ENCODE data around the gene ITPR1.

The ITPR1 gene

DNA sequence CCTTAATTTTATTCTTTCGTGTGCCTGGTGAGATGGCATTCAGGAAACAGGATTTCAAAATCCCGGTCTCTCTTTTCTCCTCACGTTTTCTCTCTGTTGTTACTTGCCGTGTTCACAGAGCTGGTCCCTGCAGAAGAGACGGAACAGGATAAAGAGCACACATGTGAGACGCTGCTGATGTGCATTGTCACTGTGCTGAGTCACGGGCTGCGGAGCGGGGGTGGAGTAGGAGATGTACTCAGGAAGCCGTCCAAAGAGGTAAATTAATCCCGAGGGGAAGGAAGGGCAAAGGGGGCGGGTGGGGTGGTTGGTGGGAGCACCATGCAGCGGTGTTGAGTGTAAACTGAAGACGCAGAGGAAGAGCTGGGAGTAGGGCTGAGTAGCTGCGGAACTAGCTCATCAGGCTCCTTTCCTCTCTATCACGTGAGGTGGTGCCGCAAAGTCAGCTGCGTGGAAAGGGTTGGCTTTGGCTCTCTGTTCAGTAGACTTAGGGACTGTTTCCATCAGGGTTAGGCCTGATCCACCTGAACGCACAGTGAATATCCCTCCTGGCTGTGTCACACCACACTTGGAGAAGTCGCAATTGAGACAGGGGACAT is 321.3 kb downstream of the ITPR1 start:
- DNase-seq (ENCODE audit: low read depth): no peak

DNA sequence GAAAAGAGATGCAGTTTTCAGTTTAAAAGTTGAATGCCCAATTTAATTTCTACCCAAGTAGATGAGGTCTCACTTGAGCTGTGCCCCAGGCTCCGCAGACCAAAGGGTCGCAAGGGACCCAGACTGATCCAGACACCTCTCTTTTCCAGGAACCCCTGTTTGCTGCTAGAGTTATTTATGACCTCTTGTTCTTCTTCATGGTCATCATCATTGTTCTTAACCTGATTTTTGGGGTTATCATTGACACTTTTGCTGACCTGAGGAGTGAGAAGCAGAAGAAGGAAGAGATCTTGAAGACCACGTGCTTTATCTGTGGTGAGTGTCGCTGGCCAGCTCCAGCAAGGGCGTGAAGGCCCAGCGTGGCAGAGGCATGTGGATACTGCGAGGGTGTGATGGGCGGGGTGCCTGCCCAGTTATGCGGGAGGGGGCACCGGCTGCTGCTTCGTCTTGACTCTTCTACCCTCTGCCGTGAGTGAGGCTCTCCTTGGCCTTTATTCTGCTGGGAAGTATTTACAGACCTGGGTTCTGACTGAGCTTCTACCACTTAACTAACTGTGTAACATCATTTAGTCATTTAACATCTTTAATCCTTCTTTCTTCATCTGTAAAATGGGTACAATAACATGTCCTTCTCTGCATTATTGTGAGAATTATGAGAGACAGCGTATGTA is 321.9 kb downstream of the ITPR1 start:
- DNase-seq (ENCODE audit: low read depth): no peak

DNA sequence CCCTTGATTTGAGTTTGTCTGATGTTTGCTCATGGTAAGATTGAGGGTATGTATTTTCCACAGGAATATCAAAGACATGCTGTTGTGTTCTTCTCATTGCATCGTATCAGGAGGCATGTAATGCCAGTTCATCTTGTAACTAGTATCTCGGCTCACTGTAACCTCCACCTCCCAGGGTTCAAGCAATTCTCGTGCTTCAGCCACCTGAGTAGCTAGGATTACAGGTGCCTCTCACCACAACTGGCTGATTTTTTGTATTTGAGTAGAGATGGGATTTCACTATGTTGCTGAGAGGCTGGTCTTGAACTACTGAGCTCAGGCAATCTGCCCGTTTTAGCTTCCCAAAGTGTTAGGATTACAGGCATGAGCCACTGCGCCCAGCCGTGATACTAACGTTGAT is 323.2 kb downstream of the ITPR1 start:
- DNase-seq (ENCODE audit: low read depth): no peak

DNA sequence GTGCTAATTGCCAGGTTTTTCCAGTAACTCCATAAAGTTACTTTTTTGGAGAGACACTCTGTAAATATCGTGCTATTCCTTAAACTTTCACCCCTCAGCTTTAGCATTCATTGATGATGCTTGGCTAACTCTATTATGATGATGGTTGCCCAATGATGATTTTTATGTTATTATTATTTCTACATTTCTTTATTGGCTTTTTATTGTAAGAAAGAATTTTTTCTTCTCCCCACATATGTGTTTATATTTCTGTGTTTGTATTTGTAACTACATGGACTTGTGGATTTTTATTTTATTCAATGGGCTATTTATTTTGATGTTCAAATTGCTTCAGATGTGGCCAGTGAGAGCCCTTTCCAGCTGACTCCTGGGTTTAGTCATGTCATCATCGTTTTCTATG is 323.6 kb downstream of the ITPR1 start:
- no peak for DNase-seq (ENCODE audit: low read depth)

DNA sequence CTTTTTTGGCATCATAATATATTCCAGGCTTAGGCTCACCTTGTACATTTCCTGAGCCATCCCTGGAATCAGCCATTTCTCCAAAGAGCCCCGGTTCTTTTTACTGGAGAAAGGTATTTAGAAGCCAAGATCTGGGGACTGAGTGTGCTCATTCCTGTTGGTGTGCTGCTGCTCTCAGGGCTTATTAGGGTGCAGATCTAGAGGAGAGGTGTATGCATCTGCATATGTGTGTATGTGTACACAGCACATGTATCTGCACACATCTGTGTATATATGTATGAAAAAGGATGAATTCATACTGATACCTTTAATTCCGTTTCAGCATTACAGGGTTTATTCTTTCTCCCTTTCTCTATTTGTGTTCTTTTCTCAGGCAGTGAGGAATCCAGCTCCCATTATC is 324.0 kb downstream of the ITPR1 start:
- no peak for DNase-seq (ENCODE audit: low read depth)

DNA sequence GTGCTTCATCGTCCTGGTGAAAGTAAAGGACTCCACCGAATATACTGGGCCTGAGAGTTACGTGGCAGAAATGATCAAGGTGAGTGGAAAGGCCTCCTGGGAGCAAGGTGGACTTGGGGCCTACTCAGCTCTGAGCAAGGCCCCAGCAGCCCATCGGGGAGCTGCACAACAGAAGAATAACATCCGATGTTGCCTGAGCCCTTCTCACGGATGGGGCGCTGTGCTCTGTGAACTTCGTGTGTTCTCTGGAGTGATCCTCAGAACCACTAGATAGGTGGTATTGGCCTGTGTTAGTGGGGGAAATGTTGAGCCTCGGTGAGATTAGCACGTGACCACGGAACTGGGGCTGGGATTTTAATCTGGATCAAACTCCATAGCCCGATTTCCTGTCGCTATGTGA is 325.0 kb downstream of the ITPR1 start:
- DNase-seq (ENCODE audit: low read depth): no peak

DNA sequence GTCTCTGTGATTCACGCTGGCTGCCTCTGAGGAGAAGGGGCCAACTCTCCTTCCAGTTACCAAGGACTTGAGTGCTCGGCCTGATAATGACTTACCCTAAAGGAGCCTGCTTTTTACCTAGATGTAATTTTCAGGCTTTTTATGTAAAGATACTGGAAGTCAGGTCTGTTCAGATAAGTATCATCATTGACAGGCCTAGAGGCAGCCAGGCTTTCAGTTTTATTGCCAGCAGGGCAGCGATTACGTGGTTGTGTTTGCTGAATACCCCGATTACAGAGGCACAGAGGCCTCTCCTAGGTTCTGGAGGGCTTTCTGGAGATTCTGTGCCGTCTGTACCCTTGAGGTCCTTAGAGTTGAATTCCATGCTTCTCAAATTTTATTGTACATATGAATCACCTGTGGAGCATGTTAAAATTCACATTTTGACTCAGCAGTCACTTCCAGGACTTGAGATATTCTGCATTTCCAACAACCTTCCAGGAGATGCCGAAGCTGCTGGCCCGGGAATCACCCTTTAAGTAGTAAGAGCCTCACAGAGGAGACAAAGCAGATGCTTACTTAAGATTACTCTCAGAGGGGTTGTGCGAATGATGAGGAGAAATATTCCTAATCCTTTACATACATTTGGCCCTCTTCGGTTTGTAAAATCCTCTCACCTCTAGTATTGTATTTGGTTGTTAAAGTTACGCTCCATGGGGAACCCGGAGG is 326.0 kb downstream of the ITPR1 start:
- DNase-seq (ENCODE audit: low read depth): no peak

DNA sequence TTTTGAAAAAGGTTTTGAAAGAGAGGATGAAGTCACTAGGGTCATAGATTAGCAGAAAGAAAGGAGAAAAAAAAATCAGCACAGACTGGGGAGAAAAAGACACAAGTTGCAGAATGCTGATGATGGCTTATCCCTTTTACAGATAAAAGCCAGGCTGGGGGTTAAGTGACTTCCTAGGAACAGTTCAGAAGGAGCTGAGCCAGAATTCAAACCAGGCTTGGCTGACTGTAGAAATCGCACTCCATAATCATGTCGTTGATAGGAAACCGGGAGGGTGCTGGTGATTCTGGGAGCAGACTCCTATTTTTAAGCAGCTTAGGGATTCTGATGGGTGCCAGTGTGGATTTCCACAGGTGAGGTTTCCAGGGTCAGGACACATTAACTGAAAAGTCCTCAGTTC is 326.6 kb downstream of the ITPR1 start:
- no peak for DNase-seq (ENCODE audit: low read depth)

DNA sequence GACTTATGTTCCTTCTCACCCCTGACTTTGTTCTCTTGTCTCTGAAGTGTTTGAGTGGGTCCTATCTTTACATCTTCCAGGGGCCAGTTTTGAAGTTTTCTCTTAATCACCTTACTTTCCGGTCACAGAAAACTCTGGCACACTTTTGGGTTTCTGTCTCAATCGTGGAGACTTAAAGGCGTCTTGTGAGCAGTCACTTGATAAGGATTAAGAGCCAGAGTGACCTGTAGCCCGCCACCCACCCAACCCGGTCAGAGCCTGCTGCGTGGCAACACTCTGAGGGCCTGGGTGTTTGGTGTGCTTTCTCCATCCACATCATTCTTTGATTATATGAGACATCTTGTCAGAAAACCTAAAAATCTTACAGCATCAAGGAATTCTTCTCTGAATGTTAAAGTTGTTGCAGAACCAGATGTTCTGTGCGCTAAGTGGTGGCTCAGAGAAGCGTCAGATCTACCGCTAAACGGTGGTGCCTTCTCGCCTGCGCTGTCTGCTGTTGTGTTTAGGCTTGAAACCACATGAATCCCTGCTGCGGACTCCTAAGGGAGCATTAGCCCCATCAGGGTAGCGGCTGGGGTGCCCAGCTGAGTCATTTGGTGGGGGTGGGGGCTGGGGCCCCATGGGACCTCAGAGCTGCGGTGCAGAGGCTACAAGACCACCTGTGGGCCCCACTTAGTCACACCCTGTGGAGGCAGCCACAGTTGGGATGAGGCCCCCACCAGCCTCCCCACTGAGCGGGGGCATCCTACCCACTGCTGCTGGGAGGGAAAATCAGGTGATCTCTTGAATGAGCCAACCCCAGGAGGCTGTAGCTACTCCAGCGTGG is 327.4 kb downstream of the ITPR1 start:
- DNase-seq (ENCODE audit: low read depth): no peak

DNA sequence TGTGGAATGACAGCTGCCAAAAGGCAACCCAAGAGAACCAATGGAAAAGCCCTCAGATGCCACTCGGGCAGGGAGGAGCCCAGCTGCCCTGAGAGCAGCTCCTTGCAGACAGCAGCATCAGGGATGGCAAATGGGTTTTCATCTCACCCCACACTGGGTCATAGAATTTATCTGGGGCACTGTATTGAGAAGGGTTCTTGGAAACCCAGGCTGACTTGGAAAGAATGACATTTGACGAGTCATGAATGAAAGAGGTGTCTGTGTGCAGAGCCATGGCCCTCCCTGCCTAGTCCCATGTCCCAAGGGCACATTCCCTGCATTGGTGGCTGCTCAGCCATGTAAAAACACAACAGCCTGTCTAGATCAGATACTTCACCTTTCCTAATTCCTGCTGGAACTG is 328.2 kb downstream of the ITPR1 start:
- no peak for DNase-seq (ENCODE audit: low read depth)

DNA sequence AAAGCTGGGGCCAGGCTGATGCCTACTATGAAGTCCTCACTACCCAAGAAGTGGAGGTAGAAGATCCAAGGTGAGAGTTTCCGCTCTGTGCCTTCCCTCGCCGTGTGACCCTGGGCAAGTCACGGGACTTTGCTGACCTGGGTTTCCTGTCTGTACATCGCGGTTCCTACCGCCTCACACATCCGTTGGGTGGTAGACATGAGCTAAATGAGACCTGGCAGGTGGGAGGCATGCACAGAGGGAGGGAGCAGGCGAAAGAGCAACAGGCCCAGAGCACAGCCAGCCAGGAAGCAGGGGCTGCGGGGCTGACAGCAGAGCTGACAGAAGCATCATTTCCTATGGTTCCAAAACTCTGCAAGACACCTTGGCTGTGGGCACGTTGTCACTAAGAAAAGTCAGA is 328.8 kb downstream of the ITPR1 start:
- no peak for DNase-seq (ENCODE audit: low read depth)

DNA sequence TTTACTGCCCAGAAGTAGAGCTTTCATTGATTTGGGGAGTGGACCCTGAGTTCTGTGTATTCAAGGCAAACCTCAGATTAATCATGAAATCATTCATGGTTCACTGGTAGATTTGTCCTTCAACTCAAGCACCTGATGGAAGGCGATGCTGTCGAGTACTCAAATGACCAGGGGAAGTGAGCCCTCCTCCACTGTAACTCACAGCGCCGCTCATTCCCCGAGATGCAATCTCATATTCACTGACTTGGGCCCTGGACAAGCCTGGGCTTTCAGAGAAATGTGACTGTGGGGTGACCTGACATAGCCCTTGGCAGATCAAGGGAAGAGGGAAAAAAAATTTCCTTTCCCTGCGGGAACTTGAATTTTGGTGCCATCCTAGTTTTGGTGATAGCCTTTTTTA is 329.4 kb downstream of the ITPR1 start:
- DNase-seq (ENCODE audit: low read depth): no peak

DNA sequence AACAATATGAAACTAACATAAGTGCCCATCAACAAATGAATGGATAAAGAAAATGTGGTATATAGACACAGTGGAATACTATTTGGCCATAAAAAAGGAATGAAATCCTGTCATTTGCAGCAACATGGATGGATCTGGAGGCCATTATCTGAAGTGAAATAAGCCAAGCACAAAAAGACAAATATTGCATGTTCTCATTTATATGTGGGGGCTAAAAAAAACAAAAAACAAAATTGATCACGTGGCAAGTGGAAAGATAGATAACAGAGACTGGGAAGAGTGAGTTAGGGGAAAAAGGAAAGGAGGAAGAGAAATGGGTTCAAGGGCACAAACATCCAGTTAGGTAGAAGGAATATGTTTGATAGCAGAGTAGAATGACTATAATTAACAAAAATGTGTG is 330.2 kb downstream of the ITPR1 start:
- DNase-seq (ENCODE audit: low read depth): no peak

DNA sequence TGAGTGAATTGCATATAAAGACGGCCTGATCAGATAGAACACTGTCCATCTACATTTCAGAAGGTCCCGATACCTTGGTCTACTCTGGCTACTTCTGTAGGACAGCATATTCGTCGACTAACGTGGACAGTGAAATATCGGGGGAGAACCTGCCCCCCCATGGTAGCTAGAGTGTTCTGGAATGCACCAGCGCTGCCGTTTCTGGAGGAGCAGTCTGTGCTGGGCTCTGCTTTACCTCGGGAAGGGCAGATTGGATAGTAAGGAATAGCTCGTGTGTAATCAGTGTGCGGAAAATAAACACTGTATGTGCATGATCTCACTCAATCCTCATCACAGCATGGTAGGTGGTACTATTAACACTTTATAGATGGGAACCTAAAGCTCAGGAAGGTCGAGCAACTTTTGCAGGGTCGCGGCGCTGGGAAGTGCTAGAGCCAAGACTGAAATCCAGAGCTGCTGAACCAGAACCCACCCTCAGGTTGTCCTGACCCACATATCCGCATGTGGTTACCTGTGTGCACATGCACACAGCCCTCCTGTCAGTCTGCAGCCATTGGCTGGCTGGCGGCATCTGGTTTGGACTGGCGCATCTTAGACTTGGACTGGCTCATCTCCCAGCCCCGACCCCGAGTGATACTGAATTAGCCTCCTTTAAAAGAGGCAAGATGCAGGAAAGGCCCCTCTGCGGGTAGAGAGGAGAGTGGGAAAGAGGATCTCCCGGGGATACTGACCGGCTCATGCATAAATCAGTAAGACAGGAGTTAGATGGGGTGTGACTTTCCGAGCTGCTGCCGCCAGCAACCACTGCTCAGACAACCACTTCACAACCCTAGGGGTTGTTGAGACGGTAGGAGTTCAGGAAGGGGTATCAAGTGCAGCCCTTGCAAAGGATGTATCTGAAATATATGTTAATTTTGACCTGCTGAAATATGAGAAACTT is 331.1 kb downstream of the ITPR1 start:
- no peak for DNase-seq (ENCODE audit: low read depth)

DNA sequence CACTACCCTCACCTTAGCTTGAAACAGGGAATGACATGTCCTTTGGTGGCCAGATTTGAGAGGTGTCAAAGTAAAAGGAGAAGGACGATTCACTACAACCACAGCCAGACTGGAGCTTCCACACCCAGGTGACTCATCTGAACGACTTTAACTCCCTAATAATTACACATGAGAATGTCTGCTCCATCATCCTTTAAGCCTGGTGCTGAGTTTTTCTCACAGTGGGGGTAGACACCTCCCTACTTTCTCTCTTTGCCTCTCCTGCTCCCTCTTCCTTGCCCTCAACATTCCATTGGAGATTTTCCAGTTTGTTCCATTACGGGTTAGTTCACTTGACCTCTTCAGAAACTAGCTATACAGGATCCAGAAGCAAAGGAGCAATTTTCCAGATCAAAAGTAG is 331.8 kb downstream of the ITPR1 start:
- DNase-seq (ENCODE audit: low read depth): peak; percentile 66

DNA sequence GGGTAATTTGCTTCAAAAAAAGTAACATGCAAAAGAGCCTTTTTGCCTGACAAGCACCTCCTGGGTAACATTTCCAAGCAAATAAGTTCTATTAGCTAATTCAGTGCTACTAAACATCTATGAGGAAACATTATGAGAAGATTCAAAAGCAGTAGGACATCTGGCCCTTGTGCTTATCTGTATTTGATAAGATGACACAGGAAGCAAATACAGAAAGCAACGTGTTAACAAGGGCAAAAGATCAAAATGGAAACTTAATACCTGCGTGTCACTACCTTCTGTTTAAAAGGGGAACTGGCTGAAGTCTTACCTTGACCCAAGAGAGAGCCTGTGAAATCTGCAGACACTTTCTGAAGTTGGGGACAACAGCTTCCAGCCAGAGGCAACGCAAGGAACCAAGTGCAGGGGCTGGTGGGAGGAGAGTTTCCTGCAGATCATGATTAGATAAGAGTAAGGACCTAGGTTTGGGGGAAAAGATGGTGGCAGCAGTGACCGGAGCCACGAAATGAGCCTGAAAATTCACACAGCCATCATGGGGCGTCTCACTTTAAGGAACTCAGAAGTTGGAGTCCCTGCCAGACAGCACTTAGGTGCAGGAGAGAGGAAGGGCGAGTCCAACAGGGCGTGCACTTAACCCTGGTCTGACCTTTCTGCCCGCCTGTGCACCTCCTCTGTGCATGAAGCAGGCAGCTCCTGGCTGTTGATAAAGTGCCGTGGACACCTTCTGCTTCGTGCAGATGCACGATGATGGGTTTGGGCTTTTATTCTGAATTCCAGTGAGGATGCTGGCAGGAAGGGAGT is 332.5 kb downstream of the ITPR1 start:
- DNase-seq (ENCODE audit: low read depth): no peak

DNA sequence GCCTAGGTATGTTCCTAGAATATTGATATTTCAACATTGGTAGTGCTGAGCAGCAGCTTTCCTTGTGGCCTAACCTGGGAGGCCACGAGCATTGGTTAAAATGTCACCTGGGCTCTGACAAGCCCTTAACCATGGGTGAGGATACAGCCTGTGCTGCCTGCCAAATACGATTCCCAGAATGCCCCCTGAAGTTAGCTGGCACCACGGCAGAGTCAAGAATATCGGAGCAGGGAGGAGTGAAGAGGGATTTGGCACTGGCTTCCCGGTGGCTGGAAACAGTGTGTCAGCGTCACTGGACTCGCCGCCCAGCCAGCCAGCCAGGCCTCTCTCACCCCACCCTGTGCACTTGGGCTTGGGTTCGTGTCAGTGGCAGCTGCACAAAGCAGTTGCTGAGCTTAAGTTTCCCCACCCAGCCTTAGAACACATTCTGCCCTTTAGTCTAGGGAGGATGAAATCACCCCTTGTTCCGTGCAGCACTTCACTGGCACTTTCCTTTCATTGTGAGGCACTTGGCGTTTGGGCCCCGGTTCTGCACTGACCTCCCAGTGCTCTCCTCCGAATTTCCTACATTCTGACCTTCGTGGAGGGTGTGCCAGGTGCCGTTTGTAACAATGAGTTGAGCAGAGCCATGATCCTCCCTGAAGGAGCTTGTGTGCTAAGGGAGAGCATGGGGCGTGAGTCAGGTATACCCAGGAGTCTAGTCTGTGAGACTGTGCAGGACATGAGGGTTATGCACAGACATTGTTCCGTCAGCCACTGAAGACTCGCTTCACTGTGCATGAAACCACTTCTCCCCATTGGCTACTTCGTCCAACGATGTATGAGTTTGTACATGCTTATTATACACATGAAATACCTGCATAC is 333.3 kb downstream of the ITPR1 start:
- DNase-seq (ENCODE audit: low read depth): no peak

DNA sequence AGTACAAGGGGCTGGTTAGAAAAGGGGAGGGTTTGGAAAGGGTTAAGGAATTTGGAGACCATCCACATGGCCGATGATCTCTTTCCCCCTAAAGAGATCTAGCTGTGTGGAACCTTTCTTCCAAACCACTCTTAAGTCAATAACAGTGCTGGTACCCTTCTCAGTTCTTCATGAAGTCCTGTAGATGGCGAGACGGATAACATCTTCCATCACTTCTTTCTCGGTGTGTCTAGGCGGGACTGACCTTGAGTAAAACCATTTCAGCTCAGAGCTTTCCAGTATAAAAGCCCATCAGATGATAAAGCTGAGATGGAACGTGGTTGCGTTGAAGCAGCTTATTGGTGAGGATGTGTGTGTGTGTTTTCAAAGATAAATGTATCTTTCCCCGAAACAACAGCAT is 334.6 kb downstream of the ITPR1 start:
- no peak for DNase-seq (ENCODE audit: low read depth)

DNA sequence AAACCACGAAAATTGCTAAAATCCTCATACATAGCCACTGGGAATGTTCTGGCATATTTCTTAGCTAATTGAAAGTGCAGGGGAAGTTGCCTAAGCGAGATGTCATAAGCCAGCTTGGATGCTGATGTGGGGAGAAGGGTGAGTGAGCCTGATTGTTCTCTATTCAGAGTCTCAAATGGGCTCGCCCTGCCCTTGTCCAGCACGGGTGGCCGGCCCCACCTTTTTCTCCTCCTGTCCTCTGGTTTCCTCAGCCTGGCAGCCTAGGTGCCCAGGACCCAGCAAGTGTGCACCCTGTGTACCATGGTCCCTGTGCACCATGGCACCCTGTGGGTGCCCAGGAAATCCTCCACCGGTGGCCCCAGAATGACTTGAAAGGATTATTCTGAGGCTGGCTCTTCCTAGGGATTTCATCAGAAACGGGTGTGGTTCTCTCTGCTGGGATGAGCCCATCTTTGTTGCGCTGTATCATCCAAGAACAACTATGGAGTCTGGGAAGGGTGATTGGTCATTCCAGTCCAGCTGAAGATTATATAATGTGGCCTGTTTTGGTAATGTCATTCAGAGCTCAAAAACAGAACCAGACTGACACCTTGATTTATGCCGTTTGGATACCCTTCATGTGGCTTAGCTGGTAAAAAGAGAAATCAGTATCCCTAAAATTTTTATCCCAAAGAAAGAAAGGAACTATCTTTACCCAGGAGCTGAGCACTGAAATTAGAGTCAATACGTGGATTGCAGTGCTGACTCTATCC is 335.3 kb downstream of the ITPR1 start:
- DNase-seq (ENCODE audit: low read depth): no peak

All from ELR (cell line).